Thyroid gland (tissue), 4 donors: Measurements from ENCODE around the gene MORC2. TPM values are rescaled to one million over a fixed set of nuclear protein-coding genes. Genes with fewer than 3 reads are reported as not detected.

Source experiments
- DNase-seq, 2 donors: peaks; one replicate each; pipeline ENCODE4 v3.0.0-alpha.2; 2019
- H3K27ac ChIP-seq, 3 donors: fragments of 200-600 bp; sonication (generic); 1 replicate in 2 of 3; 2 replicates in 1 of 3; pipeline ENCODE4 v1.5.1; 2016 to 2019; ENCODE audit warnings: mild to moderate bottlenecking in 1 of 3, moderate library complexity in 1 of 3
- H3K27me3 ChIP-seq: fragments of 200-600 bp; sonication (generic); one replicate; pipeline ENCODE4 v1.5.1; 2019
- H3K36me3 ChIP-seq, 2 donors: fragments of 200-600 bp; sonication (generic); one replicate each; pipeline ENCODE4 v1.5.1; 2016 to 2019
- H3K4me1 ChIP-seq, 2 donors: fragments of 200-600 bp; sonication (generic); one replicate each; pipeline ENCODE4 v1.5.1; 2017 to 2019
- H3K4me3 ChIP-seq, 3 donors: fragments of 200-600 bp; sonication (generic); replicated peaks in 1 of 3; 1 replicate in 2 of 3; 2 replicates in 1 of 3; pipeline ENCODE4 v1.5.1; 2016; ENCODE audit warnings: mild to moderate bottlenecking in 1 of 3
- H3K9me3 ChIP-seq: fragments of 200-600 bp; sonication (generic); one replicate; pipeline ENCODE4 v1.5.1; 2017
- CTCF ChIP-seq, 6 experiments: fragments of 200-600 bp in 3 of 6; fragments of 450-650 bp in 3 of 6; sonication (generic) in 3 of 6; IDR thresholded peaks; one replicate each; pipeline ENCODE4 v1.5.1; 2016 to 2019; ENCODE audit warnings: antibody characterized with exemption in 6 of 6, mild to moderate bottlenecking in 2 of 6, inconsistent platforms in 1 of 6, moderate library complexity in 1 of 6
- POLR2A ChIP-seq, 2 donors: fragments of 450-650 bp; IDR thresholded peaks; one replicate each; pipeline ENCODE4 v1.6.1; 2017; ENCODE audit warnings: antibody characterized with exemption in 2 of 2, mild to moderate bottlenecking in 2 of 2, moderate library complexity in 1 of 2
- WGBS, 2 donors: methylation state at CpG; one replicate each; pipeline ENCODE4 v1.1.5; 2017; 5-methylcytosine and 5-hydroxymethylcytosine counted together
- intact Hi-C: fragments of 100-400 bp; cut with DNase I; formaldehyde crosslinking; loops from one replicate; pipeline ENCODE4 v1.15.1; 2023
- total RNA-seq, 4 donors: library from RNA; depleted of rRNA; stranded (reverse); fragments of >200 nt; gene quantifications; one replicate each; pipeline ENCODE4 v1.2.3, GENCODE V29; 2016

MORC2 gene
- total RNA-seq, 4 donors from 2014 or later = 14.9 to 32.8 (median 24.6) TPM

GRCh38 chr22:30889268-30889995 is 79.1 kb downstream of the MORC2 start:
- Histone ChIP-seq H3K27ac (no peak overlapping the region), H3K4me3 (no peak overlapping the region), H3K4me1 (no peaks in the 10 kb centered on the region), H3K36me3 (no peaks in the 10 kb centered on the region), H3K27me3 (no peaks in the 10 kb centered on the region), H3K9me3 (no peaks in the 10 kb centered on the region)
- intact Hi-C loops = no loop called here
- WGBS, 2 donors = 73 to 95% methylated on average over 13 to 15 of the region's 17 CpGs
- TF ChIP-seq CTCF (IDR thresholded peaks at IDR 0.05) = no peak
- no peak for TF ChIP-seq POLR2A (IDR thresholded peaks at IDR 0.05)
- no peak for DNase-seq

- no peak for DNase-seq
- no peak overlapping the region for H3K27ac ChIP-seq
Measured at GRCh38 chr22:30887861-30888260, 80.7 kb downstream of the MORC2 start.

GRCh38 chr22:30887453-30887852 is 81.1 kb downstream of the MORC2 start:
- WGBS, 2 donors = 90 to 91% methylated on average over 6 to 11 of the region's 11 CpGs
- intact Hi-C loops = no loop called here
- DNase-seq = no peak
- H3K9me3 ChIP-seq = no peaks in the 10 kb centered on the region
- no peak overlapping the region for H3K27ac ChIP-seq
- no peaks in the 10 kb centered on the region for H3K27me3 ChIP-seq
- H3K4me3 ChIP-seq = no peak overlapping the region
- H3K36me3 ChIP-seq = no peaks in the 10 kb centered on the region
- no peak for TF ChIP-seq POLR2A (IDR thresholded peaks at IDR 0.05)
- no peak for TF ChIP-seq CTCF (IDR thresholded peaks at IDR 0.05)
- H3K4me1 ChIP-seq = no peaks in the 10 kb centered on the region

More at GRCh38 chr22:30887861-30888260, 80.7 kb downstream of the MORC2 start:
- Histone ChIP-seq H3K27me3 (no peaks in the 10 kb centered on the region), H3K4me1 (no peaks in the 10 kb centered on the region), H3K36me3 (no peaks in the 10 kb centered on the region), H3K9me3 (no peaks in the 10 kb centered on the region), H3K4me3 (no peak overlapping the region)
- 84 to 97% methylated on average over 5 of the region's 5 CpGs for WGBS, 2 donors
- intact Hi-C loops = no loop called here
- no peak for TF ChIP-seq CTCF (IDR thresholded peaks at IDR 0.05)
- no peak for TF ChIP-seq POLR2A (IDR thresholded peaks at IDR 0.05)

GRCh38 chr22:30885591-30885990 is 83.0 kb downstream of the MORC2 start:
- no peaks in the 10 kb centered on the region for H3K9me3 ChIP-seq
- no peaks in the 10 kb centered on the region for H3K4me1 ChIP-seq
- intact Hi-C loops = no loop called here
- no peaks in the 10 kb centered on the region for H3K27me3 ChIP-seq
- no peak for TF ChIP-seq POLR2A (IDR thresholded peaks at IDR 0.05)
- no peak for TF ChIP-seq CTCF (IDR thresholded peaks at IDR 0.05)
- 86 to 89% methylated on average over 6 to 7 of the region's 9 CpGs for WGBS, 2 donors
- no peaks in the 10 kb centered on the region for H3K36me3 ChIP-seq
- no peak for DNase-seq
- H3K4me3 ChIP-seq = no peak overlapping the region
- H3K27ac ChIP-seq = no peak overlapping the region

GRCh38 chr22:30885001-30885366 is 83.6 kb downstream of the MORC2 start:
- H3K36me3 ChIP-seq = no peaks in the 10 kb centered on the region
- no peak for DNase-seq
- intact Hi-C loops = no loop called here
- TF ChIP-seq CTCF (IDR thresholded peaks at IDR 0.05) (no peak), POLR2A (IDR thresholded peaks at IDR 0.05) (no peak)
- no peaks in the 10 kb centered on the region for H3K9me3 ChIP-seq
- no peak overlapping the region for H3K27ac ChIP-seq
- WGBS, 2 donors = 75 to 94% methylated on average over 5 of the region's 5 CpGs
- no peaks in the 10 kb centered on the region for H3K27me3 ChIP-seq
- H3K4me3 ChIP-seq = no peak overlapping the region
- H3K4me1 ChIP-seq = no peaks in the 10 kb centered on the region
